HG02642 (cell line): ENCODE measurements around the gene GRID1.
"Not testable (repeated sequence)": the region's sequence is repeated elsewhere in the genome, so short reads cannot be mapped to it uniquely, and the experiment has no call there.

Source experiments
- ATAC-seq: cut with Tn5 transposase; IDR thresholded peaks from one replicate; pipeline ENCODE4 v1.9.1; 2021; ENCODE audit warnings: mild to moderate bottlenecking; ENCODE audit not compliant: unreplicated experiment, poor library complexity

The GRID1 gene

DNA sequence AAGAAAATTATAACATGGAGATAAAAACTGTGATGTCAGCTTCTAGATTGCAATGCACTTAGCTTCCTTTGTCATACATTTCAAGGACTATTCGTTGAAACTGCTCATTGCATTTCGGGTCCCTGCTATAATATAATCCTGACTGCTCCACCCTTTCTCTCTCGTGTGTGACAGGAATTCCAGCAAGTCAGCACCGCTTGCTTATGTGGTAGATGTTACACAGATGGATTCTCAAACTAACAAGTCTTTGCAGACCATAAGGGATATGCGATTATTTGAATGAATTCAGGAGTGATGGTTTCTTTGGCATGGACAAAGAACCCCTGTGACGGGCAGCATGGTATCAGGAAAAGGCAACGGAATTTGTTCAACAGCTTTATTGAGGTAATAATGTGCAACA, 184.0 kb downstream of the GRID1 start:
- ATAC-seq: no peak

DNA sequence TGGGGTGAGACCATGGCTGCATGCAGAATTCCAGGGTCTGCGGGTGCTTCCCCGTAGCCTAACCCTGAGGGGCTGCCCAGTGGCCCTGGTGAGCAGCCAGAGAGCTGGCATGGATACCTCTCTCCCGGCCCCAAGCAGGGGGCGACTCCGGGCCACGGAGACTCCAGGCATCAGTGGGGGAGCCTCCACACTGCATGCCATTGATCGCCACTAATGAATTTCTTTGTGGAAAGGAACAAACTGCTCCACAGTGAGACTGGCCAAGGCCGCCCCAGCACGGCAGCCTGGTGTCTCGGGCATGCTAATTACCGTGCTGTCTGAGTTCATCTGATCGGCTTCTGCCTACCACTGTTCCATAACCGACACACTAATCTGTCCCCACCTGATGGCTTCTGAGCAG, 184.4 kb downstream of the GRID1 start:
- ATAC-seq: no peak

DNA sequence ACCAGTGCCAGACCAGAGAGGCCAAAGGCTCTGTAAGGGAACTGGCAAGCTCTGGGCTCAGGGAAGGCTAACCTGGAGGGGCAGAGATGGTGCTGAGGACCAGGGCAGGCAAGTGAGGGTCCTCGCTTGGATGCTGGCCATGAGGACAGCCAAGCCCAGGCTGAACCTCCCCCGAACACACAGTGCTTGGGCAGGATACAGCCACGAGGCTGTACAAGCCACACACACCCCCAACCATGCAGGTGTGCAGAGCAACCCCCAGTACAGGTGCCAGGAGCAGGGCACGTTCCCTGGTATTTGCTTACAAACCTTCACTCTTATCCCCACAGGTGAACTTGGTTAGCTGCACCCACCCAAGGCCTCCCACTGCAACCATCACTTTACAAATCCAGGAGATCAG, 185.7 kb downstream of the GRID1 start:
- ATAC-seq: no peak

DNA sequence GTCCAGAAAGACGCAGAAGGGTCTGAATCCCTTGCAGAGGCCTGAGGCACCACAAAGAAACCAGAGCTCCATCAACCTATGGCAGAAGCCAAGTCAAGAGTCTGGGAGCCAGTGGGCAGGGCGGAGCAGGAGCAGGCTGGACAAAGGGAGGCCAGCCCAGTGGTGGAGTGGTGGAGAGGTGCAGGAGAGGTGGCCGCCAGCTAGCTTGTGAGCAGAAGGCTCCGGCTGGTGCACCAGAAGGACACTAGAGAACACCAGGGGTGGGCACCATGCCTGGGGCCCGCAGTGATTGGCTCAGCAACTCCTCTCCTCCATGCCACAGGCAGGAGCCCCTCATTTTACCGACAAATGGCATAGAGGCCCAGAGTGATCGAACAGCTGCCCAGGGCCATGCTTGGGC, 186.6 kb downstream of the GRID1 start:
- ATAC-seq: no peak

DNA sequence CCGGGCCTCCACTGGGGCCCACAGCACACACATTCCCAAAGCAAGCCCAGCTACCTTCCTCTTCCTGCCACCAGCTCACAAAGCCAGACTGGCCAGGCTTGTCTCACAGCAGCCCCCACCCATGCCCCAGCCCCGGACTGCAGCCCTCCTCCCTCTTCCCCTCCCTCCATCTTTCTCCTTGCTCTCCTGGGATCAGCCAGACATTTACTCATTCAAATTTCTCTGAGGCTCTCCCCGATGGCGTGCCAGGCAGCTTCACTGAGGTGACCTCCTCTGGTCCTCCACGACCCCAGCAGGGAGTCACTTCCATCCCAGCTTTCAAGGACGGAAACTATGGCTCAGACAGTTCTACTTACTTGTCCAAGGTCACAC, 187.5 kb downstream of the GRID1 start:
- no peak for ATAC-seq

DNA sequence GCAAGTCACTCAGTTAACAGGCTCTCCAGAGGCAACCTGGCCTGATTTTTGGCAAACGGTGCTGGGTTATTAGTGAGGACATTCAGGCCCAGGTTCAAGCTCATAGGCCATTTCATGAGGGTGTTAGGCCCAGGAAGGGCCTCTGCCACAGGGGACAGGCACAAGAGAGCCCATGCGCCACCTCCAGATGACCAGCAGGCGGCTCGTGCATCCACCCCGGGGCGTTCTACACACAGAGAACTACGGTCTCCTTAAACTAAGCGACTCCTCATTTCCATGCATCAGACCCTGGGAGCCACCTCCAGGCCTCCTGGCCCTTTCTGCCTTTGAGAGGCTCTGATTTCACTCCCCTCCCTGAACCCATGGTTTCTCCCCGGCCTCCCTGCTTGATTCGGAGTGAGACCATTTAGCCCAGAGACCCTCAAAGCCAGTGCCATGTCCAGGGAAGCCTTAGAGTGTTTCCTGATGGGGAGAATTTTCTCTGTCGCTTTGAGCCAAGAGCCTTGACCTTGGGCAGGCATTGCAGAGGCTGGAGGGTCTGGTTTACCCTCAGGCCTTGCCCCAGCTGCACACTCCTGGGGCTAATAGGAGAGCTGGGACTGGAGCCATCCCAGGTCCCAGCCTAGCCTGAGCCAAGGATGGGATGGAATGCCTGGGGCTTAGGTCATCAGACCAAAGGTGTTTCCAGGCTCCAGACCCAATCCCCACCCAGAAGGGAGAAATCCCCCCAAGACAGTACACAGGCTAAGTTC, 188.0 kb downstream of the GRID1 start:
- ATAC-seq: no peak

DNA sequence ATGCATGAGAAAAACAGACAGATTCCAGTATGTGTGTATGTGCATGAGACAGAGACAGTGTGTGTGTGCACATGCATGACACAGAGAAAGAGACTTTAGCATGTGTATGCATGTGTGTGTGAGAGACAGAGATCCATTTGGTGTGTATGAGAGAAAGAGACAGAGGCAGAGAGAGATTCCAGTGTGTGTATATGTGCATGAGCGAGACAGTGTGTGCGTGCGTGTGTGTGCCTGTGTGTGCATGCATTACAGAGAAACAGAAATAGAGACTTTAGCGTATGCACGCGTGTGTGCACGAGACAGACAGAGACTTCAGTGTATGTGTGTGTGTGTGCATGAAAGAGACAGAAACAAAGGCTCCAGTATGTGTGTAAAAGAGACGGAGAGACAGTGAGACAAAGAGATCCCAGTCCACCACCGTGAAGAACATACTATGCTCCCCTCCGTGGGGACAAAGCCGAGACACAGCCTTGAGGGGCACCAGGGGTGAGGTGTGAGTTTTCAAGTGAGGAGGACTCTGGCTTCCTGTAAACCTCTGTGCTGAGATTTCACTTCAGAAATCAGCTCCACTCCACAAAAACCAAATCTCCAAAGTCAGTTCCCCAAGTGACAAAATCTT, 188.9 kb downstream of the GRID1 start:
- no peak for ATAC-seq

DNA sequence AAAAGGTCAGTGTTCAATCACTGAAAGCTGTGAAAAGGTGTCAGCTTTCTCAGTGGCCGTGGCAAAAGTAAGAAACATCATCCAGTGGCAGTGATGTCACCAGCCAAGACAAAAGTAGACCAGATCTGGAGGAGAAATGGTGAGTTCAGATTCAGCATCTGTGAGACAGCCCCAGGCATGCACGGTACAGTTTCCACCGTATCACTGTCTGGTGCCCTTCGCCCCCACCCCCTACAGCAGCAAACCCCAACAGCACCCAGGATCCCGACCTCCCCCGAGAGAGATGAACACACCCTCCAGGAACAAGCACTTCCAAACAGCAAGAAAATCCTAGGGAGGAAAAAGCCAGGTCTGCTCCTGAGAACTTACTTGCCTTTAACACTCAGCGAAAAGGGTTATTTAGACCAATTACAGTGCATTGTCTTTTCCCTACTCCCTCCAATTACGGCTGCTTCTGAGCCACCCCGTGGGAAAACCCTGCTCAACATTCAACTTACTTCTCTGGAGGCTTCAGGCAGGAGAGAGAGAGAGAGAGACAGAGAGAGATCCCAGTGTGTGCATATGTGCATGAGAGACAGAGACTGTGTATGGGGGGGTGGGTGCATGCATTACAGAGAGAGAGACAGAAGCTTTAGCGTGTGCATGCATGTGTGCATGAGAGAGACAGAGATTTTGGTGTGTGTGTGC, 189.6 kb downstream of the GRID1 start:
- ATAC-seq: no peak

DNA sequence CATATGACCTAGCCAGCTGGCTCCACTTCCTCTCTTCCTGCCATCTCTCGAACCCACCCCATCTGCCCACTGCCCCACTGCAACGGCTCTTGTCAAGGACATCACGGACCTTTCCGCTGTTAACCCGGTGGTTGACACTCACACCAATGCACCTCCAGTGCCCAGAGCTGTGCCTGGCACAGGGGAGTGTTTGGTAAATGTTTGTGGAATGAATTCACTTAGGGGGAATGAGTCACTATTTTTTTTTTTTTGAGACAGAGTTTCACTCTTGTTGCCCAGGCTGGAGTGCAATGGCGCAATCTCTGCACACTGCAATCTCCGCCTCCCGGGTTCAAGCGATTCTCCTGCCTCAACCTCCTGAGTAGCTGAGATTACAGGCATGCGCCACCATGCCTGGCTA, 191.1 kb downstream of the GRID1 start:
- ATAC-seq: not testable (repeated sequence)

DNA sequence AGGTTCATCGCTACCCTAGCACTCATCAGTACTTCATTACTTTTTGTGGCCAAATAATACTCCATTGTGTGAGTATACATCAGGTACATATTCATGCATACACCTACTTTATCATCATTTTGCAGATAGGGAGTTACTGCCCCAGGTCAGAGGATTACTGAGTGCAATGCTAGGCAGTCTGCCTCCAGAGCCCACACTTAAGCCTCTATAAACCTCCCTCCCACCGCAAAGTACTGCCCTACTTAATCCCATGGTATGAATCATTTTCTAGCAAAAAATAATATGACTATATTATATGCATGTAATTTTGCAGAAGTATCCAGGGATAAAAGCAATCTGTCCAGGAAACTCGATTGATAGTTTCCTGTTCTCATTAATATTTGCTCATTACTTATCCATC, 194.3 kb downstream of the GRID1 start:
- no peak for ATAC-seq

DNA sequence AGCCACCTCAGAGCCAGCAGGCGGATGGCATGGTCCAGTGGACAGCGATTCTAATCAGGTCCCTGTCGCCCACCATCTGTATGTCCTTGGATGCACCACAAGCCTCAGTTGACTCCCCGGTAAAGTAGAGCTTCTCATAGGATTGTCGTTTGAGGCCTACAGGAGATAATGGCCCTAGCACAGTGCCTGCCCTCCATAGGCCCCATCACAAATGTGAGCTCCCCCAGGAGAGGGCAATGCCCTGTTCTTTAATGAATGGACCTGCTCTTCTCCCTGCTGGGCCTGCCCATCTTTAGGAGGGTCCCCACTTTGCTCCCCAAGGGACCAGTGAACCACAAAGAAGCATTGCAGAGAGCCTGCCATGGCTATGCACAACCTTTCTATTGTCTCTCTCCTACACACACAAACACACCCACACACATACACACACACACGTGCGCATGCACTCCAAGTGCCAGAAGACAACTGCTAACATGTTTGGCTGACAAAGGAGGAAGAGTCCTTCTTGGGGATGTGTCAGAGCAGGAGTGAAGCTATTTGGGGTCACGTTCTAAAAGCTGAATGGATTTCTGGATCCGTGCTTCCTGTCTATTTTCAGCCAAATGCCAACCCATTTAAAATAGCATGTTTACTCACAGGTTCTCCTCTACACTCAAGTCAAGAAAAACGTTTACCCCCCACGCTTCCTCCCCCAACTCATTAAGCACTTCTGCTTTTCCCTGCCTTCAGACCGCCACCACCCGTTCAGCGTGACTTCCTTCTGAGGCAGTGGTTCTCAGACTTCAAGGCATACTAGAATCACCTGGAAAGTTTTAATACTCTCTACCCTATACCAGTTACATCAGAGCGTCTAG, 196.1 kb downstream of the GRID1 start:
- ATAC-seq: no peak

DNA sequence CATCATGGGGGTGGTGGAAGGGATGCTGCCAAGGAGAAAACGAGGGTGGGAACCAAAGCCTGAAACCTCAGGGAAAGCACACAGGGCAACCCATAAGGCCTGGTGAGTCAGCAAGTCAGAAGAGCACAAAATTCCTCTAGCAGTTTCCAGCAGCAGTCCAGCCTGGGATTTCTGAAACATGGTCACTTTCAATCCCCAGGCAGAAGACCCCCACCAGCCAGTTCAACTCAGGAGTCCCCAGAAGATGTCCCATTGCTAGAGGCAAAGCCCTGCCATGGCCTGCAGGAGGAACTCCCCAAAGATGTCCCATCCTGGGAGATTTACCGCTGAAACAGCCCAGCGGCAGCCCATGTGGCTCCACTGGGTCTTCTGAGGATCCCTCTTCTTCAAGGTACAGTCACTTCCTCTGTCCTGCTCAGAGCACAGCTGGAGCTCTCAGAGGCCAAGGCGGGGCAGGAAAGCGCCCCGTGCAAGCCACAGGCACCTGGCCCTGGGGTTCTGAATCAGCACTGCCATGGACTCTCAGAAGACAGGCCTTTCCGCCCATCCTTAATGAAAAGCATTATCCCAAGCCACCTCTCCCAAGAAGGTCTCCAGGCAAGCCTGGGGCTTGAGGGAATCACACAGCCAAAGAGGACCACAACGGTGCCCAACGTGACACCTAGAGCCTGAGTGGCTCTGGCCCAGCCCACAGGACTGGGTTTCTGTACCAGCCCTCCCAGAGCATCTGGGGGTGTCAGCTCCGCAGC, 196.9 kb downstream of the GRID1 start:
- no peak for ATAC-seq

DNA sequence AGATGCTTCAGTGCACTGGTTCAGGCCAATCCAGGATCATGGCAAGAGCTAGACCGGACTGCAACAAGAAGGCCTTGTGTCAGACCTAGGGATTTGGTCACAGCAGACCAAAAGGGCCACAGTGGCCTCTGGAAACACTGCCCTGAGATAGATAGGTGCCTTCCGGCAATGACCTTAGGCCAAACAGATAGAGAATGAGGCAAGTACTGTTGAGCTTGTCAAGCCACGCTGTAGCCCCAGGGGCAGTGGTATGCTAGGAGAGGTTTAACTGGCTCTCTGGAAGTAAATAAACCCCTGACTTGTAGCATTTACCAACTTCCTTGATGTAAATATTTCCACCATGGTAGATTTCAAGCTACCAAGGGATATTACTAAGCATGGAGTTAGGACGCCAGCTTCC, 197.5 kb downstream of the GRID1 start:
- no peak for ATAC-seq

DNA sequence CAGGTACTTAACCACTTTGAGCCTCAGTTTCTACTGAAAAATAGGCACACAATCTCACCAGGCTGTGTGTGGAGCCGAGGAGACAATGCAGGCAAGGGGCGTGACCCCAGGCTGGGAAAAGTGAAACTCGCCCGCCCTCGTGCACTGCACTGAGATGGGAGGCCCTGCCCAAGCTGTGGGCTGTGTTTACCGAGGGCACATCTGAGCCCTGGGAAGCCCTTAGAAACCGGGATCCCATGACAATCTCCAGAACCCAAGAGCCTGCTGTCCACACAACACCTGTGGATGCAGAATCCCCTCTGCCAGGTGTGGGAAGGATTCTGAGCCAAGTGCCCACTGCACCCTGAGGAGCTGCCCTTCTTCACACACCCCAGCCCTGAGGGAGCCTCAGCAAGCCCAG, 198.3 kb downstream of the GRID1 start:
- no peak for ATAC-seq

DNA sequence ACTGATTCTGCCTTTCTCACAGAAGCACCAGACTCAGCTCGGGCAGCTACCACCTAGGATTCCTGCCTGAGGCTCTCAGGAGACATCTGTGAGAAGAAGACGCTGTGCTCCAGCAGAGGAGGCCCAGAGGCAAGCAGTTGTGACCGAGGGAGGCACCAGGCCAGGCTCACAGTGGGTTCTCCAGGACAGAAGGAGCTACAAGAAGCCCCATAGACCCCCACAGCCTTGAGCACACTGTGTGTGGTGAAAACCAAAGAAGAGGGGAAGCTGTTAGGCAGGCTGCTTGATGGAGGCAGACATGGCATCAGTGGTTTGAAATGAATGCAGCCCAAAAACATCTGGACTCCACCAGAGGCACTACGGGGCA, 198.8 kb downstream of the GRID1 start:
- ATAC-seq: no peak

DNA sequence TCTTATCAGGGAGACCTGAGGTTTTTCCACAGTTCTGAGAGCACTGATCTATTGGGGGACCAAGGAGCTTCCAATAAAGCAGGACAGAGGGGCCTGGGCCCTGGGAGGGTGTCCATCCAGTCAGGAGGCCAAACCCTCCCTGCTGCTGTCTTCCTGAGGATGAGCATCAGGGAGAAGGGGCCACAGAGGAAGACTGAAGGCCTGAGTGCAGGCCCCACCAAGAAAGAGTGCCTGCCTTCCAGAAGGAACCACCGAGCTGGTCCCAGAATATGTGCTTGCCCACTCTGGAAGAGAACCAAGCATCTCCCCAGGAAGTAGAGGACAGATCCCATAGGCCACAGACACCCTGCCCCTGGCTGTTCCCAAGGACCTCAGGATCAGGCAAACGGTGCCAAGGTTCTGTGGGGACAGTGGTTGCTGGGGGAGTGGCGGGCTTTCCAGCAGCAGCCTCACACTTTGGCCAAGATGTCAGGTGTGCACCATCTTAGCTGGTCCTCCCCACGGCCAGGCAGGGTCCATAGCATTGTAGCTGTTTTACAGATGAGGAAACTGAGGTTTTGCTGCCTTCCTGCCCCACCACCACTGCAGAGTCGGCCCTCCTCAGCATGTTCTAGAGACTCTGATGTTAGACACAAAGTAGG, 199.4 kb downstream of the GRID1 start:
- ATAC-seq: no peak

DNA sequence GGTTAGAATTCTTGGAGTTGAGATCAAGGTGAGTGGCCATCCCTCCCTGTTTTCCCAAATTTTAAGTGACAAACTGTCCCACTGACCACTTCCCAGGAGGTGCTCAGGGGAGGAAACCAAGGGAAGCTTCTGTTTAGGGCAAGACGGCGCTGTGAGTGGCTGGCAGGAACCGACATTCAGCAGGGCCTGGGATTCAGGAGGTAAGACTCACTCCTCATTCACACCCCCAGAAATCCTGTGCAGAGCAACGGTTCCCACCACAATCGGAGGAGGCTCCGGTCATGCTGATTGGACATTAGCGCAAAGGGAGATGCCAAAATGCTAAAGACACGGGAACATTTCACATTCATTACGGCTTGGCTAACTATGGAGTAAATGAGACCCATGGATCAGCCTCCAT, 200.9 kb downstream of the GRID1 start:
- ATAC-seq: no peak

DNA sequence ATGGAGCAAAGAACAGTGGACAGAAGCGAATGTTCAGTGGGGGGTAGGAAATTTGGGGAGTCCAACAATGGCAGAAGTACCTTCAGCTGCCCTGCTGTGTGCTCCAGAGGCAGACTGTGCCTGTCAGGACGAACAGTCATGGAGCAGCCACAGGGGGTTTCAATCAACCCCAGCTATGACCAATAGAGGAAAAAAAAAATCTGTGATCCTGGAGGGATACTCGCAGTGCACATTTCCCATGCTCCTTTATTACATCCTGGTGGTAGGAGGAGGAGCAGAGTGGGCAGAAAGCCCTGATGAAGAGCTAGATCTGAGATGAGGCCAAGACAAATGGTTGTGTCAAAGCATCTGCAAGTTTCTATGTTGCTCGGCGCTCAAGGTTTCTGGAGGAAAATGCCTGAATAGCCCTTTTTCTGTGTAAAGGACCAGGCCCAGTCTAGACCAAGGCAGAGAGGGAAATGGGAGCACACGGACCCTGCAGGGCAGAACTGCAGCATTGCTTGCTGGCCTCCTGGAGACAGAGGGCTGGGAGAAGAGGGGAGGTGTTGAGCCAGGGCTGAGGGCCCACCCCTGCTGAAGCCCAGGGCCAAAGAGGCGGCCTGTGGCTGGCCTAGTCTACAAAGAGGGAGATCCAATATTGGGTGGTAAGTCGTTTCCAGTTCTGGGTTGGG, 201.5 kb downstream of the GRID1 start:
- ATAC-seq: no peak

DNA sequence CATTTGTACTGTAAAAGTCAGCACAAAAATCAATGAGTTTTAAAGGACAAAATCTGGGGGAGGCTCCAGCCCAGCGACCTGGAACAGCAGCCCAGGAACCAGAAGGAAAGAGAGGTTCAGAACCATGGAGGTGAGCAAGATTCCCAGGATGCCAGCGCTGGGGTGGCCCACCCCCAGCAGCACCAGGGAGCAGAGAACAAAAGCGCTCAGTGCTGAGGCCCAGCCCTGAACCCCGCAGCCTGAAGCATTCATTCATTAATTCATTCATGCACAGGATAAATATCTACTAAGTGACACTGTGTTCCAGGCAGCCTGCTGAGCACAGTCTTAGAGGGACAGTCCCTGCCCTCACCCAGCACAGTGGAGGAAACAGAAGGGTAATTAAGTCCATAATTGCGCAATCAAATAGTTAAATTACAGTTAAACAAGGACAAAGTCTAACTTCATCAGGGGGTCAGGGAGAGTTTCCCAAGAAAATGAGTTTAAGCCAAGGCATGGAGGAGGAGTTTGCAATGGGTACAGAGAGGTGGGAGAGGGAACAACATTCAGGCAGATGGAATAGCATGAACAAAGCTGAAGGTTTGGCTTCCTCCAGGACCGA, 202.3 kb downstream of the GRID1 start:
- ATAC-seq: no peak
